NCI-H774 (cell line): ENCODE data around the gene GNAZ.
A peak's percentile ranks its signal among the peaks of the same experiment; 100 is the strongest.

Source experiments
- DNase-seq: peaks from one replicate; lab custom pipeline; 2025; lab: John Stamatoyannopoulos, UW

GNAZ gene

GRCh38 chr22:23107487-23108248, 37.3 kb downstream of the GNAZ start:
- no peak for DNase-seq

- DNase-seq, result no peak
Observed at GRCh38 chr22:23108249-23109078, 38.1 kb downstream of the GNAZ start.

DNA sequence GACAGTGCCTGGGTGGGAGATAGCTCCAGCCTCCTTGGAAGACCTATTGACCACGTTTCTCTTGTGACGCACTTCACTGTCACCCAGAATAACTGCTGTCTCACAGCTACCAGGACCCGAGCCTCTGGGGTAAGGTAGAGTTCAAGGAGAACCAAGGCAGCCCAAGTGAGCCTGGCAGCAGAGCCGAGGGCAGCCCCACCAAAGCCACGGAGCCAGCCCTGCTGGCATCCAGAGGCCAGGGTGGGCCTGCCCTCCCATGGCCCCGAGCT, 38.7 kb downstream of the GNAZ start:
- no peak for DNase-seq

DNA sequence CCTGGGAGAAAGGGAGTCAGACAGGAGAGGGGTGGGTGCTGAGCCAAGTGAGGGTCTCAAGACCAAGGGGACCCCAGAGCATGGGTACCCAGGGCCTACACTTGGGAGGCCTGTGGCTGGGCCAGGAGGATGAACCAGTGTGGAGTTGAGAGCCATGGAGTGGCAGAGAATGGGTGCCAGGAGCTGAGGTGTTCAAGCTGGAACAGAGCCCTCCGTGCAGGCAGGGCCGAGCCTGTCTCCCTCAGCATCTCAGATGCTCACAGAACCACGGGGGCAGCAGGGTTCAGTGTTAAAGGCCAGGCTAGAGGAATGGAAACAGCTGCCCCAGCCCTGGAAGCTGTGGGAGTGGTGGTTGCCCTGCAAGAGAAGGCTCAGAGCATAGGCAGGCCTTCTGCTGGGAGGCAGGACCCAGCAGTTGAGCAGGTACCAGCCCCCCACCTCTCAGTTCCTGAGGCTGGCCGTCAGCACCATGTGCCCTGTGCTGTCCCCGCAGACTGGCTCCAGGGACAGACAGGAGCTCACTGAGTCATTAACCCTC, 39.2 kb downstream of the GNAZ start:
- no peak for DNase-seq

DNA sequence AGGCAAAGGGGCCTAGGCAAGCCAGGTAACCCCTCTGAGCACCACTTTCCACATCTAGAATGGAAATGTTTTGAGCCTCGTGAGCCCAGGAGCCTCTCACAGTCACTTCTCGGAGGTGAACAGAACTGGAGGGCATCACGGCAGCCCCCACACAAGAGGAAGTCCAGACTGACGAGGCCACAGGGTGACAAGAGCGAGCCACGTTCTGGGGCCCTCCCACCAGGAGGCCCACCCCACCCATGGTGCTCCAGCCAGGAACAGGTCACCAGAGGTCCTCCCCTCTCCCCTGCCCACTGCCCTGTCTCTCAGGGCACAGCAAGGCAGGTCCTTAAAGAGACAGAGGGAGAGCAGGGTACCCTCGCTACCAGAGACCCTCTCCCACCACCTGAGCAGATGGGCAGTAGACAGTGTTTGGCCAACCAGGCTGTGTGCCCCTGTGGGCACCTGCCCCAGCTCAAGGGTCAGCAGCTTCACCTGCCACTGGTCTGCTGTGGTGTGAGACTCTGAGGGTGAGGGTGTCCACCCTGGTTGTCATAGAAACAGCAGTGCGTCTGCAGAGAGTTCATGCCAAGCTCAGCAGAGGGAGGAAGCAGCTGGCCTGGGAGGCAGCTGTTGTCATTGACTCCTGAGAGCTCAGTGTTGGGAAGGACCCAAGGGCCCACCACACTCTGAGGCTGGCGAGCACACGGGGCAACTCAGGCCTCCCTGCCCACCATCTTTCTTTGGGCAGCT, 40.0 kb downstream of the GNAZ start:
- DNase-seq, result peak; percentile 43

GRCh38 chr22:23110922-23111527, 40.7 kb downstream of the GNAZ start:
- DNase-seq, result peak; percentile 51

GRCh38 chr22:23112472-23113012, 42.2 kb downstream of the GNAZ start:
- DNase-seq, result no peak

DNA sequence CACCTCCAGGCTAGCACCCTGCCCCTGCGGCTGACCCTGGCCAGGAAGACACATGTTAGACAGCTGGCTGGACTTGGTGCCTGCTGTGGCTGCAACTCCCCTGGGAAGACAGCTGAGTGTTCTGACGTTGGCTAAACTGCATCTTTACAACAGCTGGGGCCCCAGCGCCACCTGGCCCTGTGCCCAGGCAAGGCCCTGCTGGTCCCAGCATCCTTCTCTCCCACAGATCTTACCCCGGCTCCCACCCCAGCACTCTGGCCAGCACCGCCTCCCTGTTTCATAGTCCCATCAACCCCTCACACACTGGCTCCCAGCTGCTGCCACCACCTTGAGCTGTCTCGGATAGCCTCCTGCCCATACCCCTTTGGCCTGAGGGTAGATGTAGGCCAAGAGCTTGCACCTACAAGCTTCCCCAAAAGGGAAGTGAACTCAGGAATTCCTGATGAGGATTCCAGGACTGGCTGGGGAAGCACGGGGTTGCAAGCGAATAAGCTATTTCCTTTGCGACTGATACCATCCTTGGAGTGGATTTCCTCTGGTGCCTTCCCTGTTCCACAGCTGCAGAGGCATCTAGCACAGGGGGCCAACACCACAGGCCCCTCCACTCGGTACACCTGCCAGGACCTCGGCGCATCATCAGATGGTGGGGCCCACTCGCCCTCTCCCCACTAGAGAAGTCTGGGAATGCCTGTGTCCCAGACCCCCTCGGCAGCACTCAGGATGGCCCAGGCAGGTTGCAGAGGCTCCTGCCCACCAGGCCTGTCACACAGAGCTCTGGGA, 42.9 kb downstream of the GNAZ start:
- DNase-seq, result no peak

GRCh38 chr22:23113847-23114720, 43.8 kb downstream of the GNAZ start:
- DNase-seq, result no peak

- no peak for DNase-seq
Observed at GRCh38 chr22:23114721-23115020, 44.4 kb downstream of the GNAZ start.

- DNase-seq, result no peak
Observed at GRCh38 chr22:23115369-23115768, 45.0 kb downstream of the GNAZ start.

- DNase-seq, result no peak
Observed at GRCh38 chr22:23115825-23116494, 45.6 kb downstream of the GNAZ start.

DNA sequence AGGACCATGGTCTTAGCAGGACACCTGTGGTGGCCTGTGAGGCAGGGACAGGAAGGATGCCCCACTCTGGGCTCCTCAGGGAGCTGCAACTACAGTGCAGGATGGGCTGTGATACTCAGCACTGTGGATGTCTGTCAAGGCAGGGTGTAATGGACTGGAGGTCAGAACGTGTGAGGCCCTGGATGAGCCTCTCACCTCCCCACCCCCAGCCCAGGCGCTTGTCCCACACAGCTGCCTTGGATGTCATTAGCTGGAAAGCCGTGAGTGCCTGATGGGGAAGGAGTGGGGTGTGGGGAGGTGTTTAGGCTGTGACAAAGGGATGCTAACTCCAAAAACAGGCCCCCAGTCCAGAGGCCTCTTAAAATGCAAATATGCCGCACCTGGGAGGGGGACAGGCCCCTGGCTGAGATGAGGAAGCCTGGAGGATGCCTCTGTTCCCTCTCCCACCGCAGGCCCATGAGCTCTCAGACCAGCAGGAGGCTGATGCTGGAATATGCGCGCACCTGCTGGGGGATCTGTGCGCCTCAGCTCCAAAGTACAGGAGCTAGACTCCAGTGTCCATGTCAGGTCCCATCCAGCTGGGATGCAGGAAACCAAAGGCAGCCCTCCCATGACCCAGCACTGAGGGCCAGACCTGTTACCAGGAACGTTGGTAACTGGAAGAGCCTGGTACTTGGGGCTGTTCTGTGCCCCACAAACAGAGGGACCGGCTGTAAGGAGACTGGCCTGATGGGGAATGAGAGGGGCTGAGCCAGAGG, 46.4 kb downstream of the GNAZ start:
- DNase-seq, result no peak

DNA sequence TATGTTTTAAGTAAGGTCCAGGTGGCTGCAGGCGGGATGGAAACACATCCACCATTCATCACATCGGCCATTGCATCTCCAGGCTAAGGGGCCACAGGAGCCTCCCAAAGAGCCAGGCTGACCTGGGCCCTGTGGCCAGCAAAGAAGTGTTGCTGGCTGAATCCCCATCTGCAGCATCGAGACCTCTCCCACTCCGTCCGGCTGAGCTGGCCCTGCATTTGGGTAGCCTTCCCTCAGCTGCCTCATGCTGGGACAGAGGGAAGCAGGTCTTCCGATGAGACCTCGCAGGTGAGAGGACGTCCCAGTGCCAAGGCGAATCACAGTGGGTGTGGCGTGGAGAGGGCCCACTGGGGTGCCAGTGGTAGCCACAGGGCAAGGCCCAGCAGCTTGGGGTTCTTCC, 47.0 kb downstream of the GNAZ start:
- no peak for DNase-seq

DNA sequence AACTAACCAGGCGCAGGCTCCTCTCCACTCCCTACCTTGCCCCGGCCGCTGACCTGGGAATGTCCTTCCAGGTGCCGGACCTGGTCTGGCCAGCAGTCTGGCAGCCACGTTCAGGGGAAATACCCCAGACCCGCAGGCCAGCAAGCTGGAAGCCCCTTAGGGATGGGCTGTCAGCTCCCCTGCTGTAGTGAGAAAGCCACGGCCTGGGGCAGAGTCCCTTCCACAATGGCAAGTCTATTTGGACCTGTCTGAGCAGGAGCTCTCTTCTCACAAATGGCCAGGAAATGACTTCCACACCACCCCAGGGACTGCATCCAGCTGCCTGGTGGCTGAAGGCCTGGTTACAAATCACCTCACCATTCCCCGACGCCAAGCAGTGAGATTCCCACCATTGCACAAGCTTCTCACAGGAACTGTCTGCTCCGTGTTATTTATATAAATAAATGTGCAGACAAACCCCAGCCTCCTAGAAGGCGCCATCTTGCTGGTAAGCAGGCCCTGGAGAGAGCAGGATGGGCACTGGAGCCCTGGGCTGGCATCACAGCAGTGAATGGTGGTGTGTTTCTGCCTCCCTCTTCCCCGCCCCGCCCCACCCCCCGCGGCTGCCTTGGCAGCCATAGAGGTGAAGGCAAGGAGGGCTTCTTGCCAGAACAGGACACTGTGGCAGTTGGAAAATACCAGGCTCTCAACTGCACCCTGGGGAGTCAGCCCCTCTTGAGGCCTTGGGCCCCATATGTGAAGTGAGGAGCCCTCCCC, 47.8 kb downstream of the GNAZ start:
- DNase-seq, result no peak

DNA sequence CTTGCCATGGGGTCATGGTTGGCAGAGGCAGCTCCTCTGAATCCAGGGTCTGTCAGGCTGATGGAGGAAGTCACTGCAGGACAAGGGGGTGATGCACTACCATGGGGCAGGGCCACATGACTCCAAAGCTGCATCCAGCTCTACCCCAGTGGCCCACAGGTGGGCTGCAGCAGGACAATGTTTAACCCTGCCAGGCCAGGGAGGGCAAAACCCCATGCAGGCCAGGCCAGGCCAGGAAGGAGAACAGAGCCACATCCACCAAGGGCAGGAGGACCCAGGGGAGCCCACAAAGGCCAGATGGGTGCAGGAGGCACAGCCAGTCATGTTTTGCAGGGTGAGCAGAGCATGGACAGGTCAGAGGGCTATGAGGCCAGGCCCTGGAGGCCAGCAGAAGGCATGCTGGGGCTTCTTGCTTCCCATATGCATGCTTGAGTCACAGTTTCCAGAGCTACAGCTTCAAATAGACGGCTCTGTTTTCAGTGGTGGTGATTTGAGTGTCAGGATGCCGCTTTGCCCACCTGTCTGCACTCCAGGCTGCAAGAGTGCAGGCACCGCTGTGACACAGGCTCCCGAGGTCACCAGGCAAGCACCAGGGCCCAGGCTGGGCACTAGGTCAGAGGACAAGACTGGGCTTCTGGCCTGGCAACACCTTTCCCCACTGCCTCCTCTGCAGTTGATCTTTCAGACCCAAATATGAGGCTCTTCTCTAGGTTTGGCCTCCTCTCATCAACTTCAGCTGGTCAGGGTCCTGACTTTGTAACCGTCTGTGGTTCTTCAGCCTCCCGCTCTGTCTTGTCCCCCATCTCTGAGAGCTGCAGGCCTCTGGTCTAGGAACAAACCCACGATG, 48.6 kb downstream of the GNAZ start:
- no peak for DNase-seq
